HepG2 (cell line): Measurements from ENCODE around the gene ATP9A. TPM values are rescaled to one million over a fixed set of nuclear protein-coding genes. Genes with fewer than 3 reads are reported as not detected.

Source experiments
- ARID5B ChIP-seq: IDR thresholded peaks from 2 replicates; pipeline ENCODE4 v1.4.0; 2020; ENCODE audit warnings: mild to moderate bottlenecking, missing genetic modification reagents
- CERS6 ChIP-seq: sonication (generic); formaldehyde crosslinking; IDR thresholded peaks from 2 replicates; pipeline ENCODE4 v1.5.0; 2020; ENCODE audit warnings: missing genetic modification reagents
- CHD2 ChIP-seq: IDR thresholded peaks from 2 replicates; pipeline ENCODE4 v1.6.1; 2011; ENCODE audit warnings: low read depth, low read length, improper control_type of control experiment
- EED ChIP-seq: sonication (generic); formaldehyde crosslinking; IDR thresholded peaks from 2 replicates; pipeline ENCODE4 v1.5.0; 2020; ENCODE audit warnings: mild to moderate bottlenecking, missing genetic modification reagents
- FOSL2 ChIP-seq: sonication (generic); formaldehyde crosslinking; IDR thresholded peaks from 2 replicates; pipeline ENCODE4 v1.4.0; 2020; ENCODE audit warnings: missing genetic modification reagents
- FOXA3 ChIP-seq: IDR thresholded peaks from 2 replicates; pipeline ENCODE4 v1.6.1; 2016; ENCODE audit warnings: missing genetic modification reagents, missing compliant biosample characterization
- ISX ChIP-seq: sonication (generic); formaldehyde crosslinking; conservative IDR thresholded peaks from 2 replicates; pipeline ENCODE4 v1.5.0; 2020; ENCODE audit warnings: missing genetic modification reagents
- MAFF ChIP-seq: IDR thresholded peaks from 2 replicates; pipeline ENCODE4 v1.6.1; 2011; ENCODE audit warnings: low read depth, low read length, improper control_type of control experiment
- MAX ChIP-seq: IDR thresholded peaks from 2 replicates; pipeline ENCODE4 v1.6.1; 2012; ENCODE audit warnings: inconsistent platforms
- MAZ ChIP-seq, 2 experiments: sonication (generic) in 1 of 2; formaldehyde crosslinking in 1 of 2; IDR thresholded peaks; 2 replicates each; pipeline versions ENCODE4 v1.5.0 to v1.6.1; 2012 to 2020; ENCODE audit warnings: low read depth in 2 of 2, mild to moderate bottlenecking in 2 of 2, borderline replicate concordance in 1 of 2, improper control_type of control experiment in 1 of 2, low read length in 1 of 2, missing genetic modification reagents in 1 of 2, moderate library complexity in 1 of 2
- NCOA5 ChIP-seq: sonication (generic); formaldehyde crosslinking; IDR thresholded peaks from 2 replicates; pipeline ENCODE4 v1.4.0; 2020; ENCODE audit warnings: missing genetic modification reagents
- NFRKB ChIP-seq: fragments of 450-650 bp; IDR thresholded peaks from 2 replicates; pipeline ENCODE4 v1.6.1; 2017
- SNAI1 ChIP-seq: sonication (generic); formaldehyde crosslinking; IDR thresholded peaks from 2 replicates; pipeline ENCODE4 v1.5.0; 2020; ENCODE audit warnings: mild to moderate bottlenecking, missing genetic modification reagents, borderline replicate concordance
- SP1 ChIP-seq, 2 experiments: fragments of 450-650 bp in 1 of 2; sonication (generic) in 1 of 2; formaldehyde crosslinking in 1 of 2; IDR thresholded peaks; 2 replicates each; pipeline versions ENCODE4 v1.4.0 to v1.6.1; 2016 to 2020; ENCODE audit warnings: missing genetic modification reagents in 1 of 2
- TAF1 ChIP-seq: sonication (generic); formaldehyde crosslinking; IDR thresholded peaks from 2 replicates; pipeline ENCODE4 v1.4.0; 2020; ENCODE audit warnings: missing genetic modification reagents
- XRCC5 ChIP-seq: fragments of 200-400 bp; formaldehyde crosslinking; optimal IDR thresholded peaks from 2 replicates; pipeline ENCODE3; 2017; ENCODE audit warnings: mild to moderate bottlenecking, low read length
- ZNF180 ChIP-seq: sonication (generic); formaldehyde crosslinking; IDR thresholded peaks from 2 replicates; pipeline ENCODE4 v1.4.0; 2020; ENCODE audit warnings: low read depth, missing genetic modification reagents, borderline replicate concordance
- ZNF24 ChIP-seq: fragments of 450-650 bp; IDR thresholded peaks from 2 replicates; pipeline ENCODE4 v1.6.1; 2017; ENCODE audit warnings: antibody characterized with exemption, mild to moderate bottlenecking
- ZNF546 ChIP-seq: sonication (generic); formaldehyde crosslinking; conservative IDR thresholded peaks from 2 replicates; pipeline ENCODE4 v1.8.1; 2023; ENCODE audit warnings: mild to moderate bottlenecking, missing genetic modification reagents
- ZNF572 ChIP-seq: sonication (generic); formaldehyde crosslinking; IDR thresholded peaks from 2 replicates; pipeline ENCODE4 v1.5.1; 2020; ENCODE audit warnings: mild to moderate bottlenecking, missing genetic modification reagents
- ZSCAN9 ChIP-seq: IDR thresholded peaks from 2 replicates; pipeline ENCODE4 v1.6.1; 2016; ENCODE audit warnings: borderline replicate concordance
- polyA plus RNA-seq, 8 experiments: library from polyadenylated mRNA; depleted of rRNA in 3 of 8; stranded (reverse) in 7 of 8; unstranded in 1 of 8; fragments of >200 nt; fragmentation: Illumina TruSeq in 4 of 8; extraction: Trizol in 4 of 8; gene quantifications; 2 replicates each; pipeline versions ENCODE4 v1.2.1 to v1.2.3, GENCODE V29; 2011 to 2016; ENCODE audit warnings: low read depth in 4 of 8, missing spikeins in 1 of 8, mixed read lengths in 1 of 8; ENCODE audit not compliant: insufficient read depth in 1 of 8
- total RNA-seq, 5 experiments: library from RNA; depleted of rRNA; stranded (reverse); fragments of >200 nt; fragmentation: Illumina TruSeq; extraction: Trizol; gene quantifications; 2 replicates each; pipeline ENCODE4 v1.2.3, GENCODE V29; 2016; ENCODE audit warnings: low read depth in 1 of 5
- TF ChIP-seq, protein P1 (sequence below): sonication (generic); formaldehyde crosslinking; IDR thresholded peaks from 2 replicates; pipeline ENCODE4 v1.4.0; 2020; ENCODE audit warnings: missing genetic modification reagents, mild to moderate bottlenecking, borderline replicate concordance

ATP9A gene
- total and polyA plus RNA-seq, 2 of the 13 experiments (the other 11 are each of a cell fraction or from before 2014, with no cell fraction given) = 11.8 to 18.5 TPM

- TF ChIP-seq TAF1 (CRISPR knock-in tag) (no peak), CERS6 (CRISPR knock-in tag) (no peak), ZNF24 (no peak), ZSCAN9 (CRISPR knock-in tag) (0 out of 2 replicates have a peak, but pooled peaks have one; percentile 29), ARID5B (CRISPR knock-in tag) (peak; percentile 78), NFRKB (no peak), FOSL2 (CRISPR knock-in tag) (peak; percentile 55), FOXA3 (CRISPR knock-in tag) (peak; percentile 68; the same call in 1 of the 2 replicates), ZNF546 (no peak; the same call in 1 of the 2 replicates), SNAI1 (no peak), MAX (peak; percentile 70; the same call in 1 of the 2 replicates), ZNF180 (no peak), MAZ (IDR thresholded peaks at IDR 0.05; ENCODE audit: borderline replicate concordance, low read depth, low read length) (peak; percentile 80; the same call in 1 of the 2 replicates), MAZ (CRISPR knock-in tag; IDR thresholded peaks at IDR 0.05; ENCODE audit: low read depth) (peak; percentile 82), MAFF (no peak), XRCC5 (peak; percentile 99), ISX (CRISPR knock-in tag) (no peak), ZNF572 (CRISPR knock-in tag) (no peak), SP1 (IDR thresholded peaks at IDR 0.05) (no peak), SP1 (CRISPR knock-in tag; IDR thresholded peaks at IDR 0.05) (peak; percentile 45; the same call in 1 of the 2 replicates), EED (CRISPR knock-in tag) (no peak), NCOA5 (CRISPR knock-in tag) (no peak), CHD2 (no peak)
- TF ChIP-seq, protein P1, sequence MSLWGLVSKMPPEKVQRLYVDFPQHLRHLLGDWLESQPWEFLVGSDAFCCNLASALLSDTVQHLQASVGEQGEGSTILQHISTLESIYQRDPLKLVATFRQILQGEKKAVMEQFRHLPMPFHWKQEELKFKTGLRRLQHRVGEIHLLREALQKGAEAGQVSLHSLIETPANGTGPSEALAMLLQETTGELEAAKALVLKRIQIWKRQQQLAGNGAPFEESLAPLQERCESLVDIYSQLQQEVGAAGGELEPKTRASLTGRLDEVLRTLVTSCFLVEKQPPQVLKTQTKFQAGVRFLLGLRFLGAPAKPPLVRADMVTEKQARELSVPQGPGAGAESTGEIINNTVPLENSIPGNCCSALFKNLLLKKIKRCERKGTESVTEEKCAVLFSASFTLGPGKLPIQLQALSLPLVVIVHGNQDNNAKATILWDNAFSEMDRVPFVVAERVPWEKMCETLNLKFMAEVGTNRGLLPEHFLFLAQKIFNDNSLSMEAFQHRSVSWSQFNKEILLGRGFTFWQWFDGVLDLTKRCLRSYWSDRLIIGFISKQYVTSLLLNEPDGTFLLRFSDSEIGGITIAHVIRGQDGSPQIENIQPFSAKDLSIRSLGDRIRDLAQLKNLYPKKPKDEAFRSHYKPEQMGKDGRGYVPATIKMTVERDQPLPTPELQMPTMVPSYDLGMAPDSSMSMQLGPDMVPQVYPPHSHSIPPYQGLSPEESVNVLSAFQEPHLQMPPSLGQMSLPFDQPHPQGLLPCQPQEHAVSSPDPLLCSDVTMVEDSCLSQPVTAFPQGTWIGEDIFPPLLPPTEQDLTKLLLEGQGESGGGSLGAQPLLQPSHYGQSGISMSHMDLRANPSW (CRISPR knock-in tag) = peak; percentile 65; the same call in 1 of the 2 replicates
Measured at GRCh38 chr20:51800060-51800871, 32.1 kb upstream of the ATP9A start (continued).
